COLO829 (cell line): ENCODE measurements around the gene HSP90AA1.
"Not testable (repeated sequence)": the region's sequence is repeated elsewhere in the genome, so short reads cannot be mapped to it uniquely, and the experiment has no call there.

Experiments
- DNase-seq: peaks from one replicate; pipeline ENCODE4 v3.0.0; 2012; ENCODE audit warnings: low spot score

The HSP90AA1 gene

DNA sequence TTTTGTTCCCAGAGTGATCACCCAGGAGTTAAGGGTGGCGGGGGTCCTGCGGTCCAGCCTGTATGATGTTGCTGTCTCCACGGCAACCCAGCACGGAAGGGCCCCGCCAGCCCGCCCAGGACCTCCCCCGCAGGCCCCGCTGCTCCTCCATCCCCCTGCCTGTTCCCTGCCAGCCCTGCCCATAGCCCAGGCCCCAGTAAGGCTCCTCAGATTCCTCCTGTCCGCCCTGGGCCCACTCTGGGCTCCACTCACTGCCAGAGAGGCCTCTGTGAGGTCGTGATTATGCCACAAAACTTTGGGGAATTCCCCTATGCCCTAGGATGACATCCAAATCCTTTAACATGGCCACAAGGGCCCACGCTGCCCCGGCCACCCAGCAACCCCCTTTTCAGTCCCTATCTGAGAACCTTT, 20.8 kb downstream of the HSP90AA1 start:
- no peak for DNase-seq

GRCh38 chr14:102064590-102064989, 22.3 kb downstream of the HSP90AA1 start:
- DNase-seq = not testable (repeated sequence)

DNA sequence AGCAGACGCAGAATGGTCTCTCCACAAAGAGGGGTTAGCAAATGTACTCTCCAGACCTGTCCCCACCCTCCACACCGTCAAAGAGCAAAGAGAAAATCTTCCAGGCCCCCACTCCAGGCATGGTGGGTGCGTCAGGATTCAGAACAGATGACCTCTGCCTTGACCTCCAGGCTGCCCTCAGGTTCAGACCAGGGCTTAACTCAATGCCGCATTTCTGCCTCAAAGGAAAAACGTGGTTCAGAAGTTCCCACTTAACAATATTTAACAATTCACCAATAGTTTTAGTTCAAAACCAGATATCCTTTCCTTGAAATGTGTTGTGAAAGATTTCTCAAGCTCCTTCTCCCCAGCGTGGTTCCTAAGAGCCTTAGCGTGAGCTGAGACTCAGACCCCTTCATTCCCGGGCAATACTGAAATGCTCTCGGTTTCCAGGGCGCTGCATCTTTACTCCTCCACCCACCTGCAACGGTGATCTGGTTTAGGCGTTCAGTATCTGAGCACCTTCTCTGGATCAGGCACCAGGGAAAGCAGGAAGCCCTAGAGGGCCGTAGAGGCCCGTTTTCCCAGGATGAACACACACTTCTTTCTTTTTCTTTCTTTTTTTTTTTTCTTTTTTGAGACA, 22.9 kb downstream of the HSP90AA1 start:
- DNase-seq = no peak

DNA sequence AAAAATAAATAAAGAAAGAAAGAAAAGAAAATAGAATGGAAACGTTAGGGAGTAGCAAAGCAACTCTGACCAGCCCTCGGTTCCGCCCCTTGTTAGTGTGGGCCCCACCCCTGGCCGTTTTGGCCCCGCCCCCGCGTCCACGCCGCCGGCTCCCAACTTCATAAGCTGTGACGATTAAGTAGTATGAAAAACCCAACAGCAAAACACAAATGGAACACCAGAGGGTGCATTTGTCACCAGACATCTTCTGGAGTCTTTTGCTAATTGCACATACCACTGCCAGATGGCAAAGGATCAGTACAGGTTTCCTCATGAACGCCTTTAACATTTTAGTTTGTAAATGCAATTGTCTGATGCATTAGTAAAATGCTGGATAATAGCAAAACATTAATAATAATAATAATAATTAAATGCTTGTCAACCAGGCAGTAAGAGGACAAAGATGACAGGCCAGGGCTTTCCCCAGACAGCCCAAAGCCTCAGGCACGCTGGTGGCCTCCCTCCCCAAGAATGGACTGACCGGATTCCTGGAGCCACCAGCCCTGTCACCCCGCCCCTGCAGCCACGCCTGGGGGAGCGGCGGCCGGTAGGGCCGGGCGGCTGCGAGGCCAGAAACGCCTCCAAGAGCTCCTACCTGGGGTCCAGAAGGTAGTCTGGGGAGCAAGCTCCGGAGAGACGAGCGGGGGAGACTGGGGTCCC, 23.6 kb downstream of the HSP90AA1 start:
- peak; percentile 88 for DNase-seq

DNA sequence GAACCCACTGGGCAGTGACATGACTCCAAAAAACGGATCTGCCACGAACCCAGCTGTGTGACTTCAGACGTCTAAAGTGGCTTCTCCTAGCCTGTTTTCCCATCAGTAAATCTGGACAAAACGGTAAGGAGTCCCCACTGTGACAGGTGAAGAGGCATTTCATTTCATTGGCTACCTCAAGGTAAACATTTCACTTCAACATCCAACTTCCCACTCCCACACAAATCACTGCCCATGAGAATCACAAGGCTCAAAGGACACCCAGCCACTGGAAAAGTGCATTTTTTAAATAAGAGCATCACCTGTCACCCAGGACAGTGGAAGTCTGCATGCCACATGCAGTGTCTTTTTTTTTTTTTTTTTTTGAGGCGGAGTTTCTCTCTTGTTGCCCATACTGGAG, 27.9 kb downstream of the HSP90AA1 start:
- DNase-seq = no peak

DNA sequence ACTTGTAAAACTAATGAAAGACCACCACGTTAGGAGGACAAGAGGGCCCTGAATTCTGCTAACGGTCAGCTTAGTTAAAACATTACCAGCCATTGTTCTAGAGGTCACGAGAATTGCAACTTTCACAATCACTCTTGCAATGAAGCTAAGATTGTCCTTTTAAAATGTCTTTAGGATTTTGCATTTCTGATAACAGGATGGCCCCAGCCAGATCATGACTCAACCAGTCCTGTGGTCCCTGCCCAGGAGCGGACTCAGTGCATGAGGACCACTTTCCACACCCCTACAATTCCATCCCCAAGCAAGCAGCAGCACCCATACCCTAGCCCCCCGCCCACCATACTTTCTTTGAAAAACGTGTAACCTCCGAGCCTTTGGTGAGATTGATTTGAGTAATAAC, 28.7 kb downstream of the HSP90AA1 start:
- DNase-seq = peak; percentile 45

DNA sequence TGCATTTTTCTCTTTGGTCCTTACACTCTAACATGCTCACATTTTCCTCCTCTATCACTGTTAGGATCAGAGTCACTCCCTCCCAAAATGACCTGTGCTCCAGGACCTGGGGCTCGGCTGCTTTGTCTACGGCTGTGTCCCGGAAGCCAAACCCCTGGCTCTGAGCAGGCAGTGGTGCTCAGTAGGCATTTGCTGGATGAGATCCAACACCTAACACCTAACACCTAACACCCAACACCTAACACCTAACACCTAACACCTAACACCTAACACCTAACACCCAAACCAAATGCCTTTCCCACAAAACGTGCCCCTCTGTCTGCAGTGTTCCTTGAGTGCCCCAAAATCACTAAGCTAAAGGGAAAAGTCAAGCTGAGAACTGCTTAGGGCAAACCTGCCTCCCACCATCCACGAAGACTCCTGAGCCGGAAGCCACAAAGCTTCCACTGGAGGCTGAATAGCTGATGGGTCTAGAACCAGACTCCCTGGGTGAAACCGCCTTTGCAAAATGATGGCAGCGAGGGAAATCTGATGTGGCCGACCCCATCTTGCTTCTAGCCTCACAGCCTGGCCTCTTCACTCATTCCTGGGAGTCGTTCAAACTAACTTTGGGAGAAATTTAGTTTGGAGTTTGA, 29.2 kb downstream of the HSP90AA1 start:
- DNase-seq = no peak

DNA sequence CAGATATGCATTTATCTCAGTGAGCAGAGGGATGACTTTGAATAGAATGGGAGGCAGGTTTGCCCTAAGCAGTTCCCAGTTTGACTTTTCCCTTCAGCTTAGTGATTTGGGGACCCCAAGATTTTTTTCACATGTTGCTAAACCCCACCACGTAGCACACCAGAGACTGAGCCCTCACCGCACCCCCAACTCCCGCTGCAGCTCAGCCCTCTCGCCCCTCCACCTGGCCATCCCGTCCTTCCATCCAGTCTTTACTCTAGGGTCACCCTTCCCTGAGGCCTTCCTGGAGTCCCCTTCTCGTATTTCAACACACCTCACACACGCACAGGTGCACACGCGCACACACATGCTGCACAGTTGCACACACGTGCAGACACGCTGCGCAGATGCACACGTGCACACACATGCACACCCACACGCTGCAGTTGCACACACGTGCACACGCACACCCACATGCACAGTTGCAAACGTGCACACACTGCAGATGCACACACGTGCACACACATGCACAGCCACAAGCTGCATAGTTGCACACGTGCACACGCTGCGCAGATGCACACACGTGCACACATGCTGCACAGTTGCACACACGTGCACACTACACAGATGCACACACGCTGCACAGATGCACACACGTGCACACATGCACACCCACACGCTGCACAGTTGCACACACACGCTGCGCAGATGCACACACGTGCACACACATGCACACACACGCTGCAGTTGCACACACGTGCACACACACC, 30.0 kb downstream of the HSP90AA1 start:
- no peak for DNase-seq

GRCh38 chr14:102055181-102055901, 31.5 kb downstream of the HSP90AA1 start:
- no peak for DNase-seq

GRCh38 chr14:102052522-102052921, 34.3 kb downstream of the HSP90AA1 start:
- DNase-seq = no peak

DNA sequence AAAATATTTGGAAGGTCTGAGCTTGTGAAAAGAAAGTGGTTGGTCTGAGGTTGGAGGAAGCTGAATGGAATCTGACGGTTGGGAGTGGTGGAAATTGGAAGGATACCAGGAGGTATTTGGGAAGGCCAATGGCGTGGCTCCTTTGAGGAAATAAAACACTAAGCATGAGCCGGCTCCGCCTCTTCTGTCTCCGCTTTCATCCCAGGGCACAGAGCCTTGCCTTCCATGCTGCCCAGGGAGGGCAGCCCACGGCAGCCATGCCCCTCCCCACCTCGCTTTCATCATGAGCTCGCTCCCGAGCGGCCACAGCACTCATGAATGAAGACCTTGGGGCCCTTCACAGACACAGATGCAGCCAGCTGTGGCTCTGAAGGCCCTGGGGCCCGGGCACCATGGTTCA, 36.2 kb downstream of the HSP90AA1 start:
- DNase-seq = no peak

DNA sequence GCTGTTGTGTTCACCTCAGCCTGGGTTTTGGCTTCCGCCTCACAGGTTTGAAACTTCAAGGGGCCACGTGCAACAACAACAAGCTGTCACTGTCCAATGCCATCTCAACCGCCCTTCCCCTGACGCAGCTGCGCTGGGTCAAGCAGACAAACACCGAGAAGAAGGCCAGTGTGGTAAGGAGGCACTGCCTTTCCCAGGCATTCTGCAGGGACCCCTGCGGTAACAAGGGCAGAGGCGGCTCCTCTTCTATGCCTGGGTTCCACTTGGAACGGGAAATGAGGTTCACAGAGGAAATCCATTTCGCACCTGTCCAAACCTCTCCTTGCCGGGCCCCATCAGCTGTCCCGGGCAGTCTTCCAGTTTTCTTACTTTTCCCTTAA, 36.8 kb downstream of the HSP90AA1 start:
- DNase-seq = no peak

GRCh38 chr14:102049258-102050025, 37.4 kb downstream of the HSP90AA1 start:
- no peak for DNase-seq

GRCh38 chr14:102047808-102048540, 38.9 kb downstream of the HSP90AA1 start:
- DNase-seq = no peak

DNA sequence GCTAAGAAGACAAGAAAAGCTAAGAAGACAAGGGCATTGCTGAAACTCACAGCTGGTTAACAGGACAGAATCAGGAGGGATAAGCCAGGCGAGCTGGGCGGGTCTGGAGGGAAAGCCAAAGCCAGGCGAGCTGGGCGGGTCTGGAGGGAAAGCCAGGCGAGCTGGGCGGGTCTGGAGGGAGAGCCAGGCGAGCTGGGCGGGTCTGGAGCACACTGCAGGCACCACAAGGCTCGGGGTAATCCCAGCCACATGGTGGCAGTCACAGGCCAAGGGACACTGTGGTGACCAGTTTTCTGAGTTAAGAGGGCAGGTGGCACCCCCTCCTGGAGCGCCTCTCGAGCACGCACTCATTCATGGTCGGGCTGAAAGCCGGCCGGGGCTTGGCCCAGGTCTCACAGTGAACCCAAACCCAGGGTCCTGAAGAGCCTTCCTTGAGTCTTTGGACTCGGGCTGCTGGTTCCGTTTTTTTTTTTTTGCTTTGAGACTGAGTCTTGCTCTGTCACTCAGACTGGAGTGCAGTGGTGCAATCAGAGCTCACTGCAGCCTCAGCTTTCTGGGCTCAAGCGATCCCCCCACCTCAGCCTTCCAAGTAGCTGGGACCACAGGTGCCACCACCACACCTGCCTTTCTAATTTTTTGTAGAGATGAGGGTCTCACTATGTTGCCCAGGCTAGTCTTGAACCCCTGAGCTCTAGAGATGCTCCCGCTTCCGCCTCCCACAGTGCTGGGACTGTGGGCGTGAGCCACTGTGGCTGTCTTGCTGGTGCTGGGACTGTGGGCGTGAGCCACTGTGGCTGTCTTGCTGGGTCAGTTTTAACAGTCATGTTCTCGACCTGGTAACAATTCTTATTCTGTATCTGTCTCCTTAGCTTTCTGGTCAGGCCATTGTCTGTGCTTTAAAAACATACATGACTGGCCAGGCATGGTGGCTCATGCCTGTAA, 40.2 kb downstream of the HSP90AA1 start:
- DNase-seq = no peak

- DNase-seq = no peak
These were observed 42.3 kb downstream of the HSP90AA1 start for GRCh38 chr14:102044566-102044965.

DNA sequence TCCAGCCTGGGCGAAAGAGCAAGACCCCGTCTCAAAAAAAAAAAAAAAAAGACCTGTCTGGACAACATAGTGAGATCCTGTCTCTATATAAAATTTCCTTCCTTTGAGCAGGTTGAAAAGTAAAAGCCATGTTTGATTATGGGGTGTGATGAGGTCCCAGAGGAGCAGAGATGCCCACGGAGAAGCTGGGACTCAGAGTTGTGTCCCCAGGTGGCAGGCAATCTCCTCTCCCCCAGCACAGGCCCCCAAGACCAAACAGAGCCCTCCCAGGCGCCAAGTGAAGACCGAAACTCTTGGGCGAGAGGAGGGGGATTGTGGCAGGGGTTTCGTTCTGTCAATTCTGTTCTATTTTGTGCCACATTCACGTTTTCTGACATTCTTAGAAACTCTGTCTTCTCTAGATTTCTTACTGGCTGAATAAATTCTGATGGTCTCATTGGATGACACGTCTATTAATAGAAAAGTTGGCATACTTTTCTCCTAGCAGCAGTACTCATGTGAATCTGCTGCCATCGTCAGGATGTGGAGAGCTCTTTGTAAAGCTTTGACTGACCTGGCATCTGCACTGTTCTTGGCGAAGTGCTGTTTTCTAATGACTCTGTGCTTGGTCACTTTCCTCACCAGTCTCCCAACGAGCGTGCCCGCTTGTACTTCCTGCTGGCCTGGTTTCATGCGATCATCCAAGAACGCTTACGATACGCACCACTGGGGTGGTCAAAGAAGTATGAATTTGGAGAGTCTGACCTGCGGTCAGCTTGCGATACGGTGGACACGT, 43.4 kb downstream of the HSP90AA1 start:
- no peak for DNase-seq

DNA sequence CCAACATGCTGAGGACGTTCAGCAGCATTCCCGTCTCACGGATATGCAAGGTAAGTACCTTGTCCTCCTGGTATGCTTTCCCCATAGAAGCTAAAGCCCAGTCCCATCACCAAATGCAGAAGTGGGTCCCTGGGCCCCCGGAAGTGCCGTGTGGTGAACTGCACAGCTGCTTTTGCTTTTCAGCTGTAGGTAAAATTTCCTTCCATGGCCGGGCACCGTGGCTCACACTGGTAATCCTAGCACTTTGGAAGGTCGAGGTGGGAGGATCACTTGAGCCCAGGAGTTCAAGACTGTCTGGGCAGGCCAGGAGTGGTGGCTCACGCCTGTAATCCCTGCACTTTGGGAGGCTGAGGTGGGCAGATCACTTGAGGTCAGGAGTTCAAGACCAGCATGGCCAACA, 44.1 kb downstream of the HSP90AA1 start:
- DNase-seq = no peak

DNA sequence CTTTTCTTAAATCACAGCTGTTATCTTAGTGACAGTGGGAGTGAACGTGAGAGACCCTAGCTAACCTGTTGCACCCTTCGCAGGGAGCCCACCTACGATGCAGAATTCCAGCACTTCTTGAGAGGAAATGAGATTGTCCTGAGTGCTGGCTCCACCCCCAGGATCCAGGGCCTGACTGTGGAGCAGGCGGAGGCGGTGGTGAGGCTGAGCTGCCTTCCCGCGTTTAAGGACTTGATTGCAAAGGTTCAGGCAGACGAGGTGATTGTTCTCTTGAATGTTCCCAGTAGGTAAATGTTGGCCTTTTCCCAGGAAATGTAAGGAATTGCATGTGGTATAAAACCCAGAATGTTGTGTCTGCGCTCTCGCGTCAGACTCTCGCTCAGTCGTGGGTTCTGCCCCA, 46.7 kb downstream of the HSP90AA1 start:
- DNase-seq = no peak
